ENCODE measurements around the gene C7orf57.

GRCh38 chr7:48088559-48089045 is 53.3 kb downstream of the C7orf57 start:
- TF ChIP-seq RAD21 (IDR thresholded peaks at IDR 0.05; ENCODE audit: insufficient read depth, low read depth, low read length) (no peak), CHD1 (IDR thresholded peaks at IDR 0.05; ENCODE audit: low read depth, low read length) (0 out of 2 replicates have a peak, but pooled peaks have one; percentile 45), ZBTB33 (IDR thresholded peaks at IDR 0.05) (no peak), ATF7 (IDR thresholded peaks at IDR 0.05; ENCODE audit: low read depth) (peak; percentile 38), POLR2A (IDR thresholded peaks at IDR 0.05; ENCODE audit: low read depth, low read length) (peak; percentile 76), ZSCAN29 (IDR thresholded peaks at IDR 0.05) (no peak; the same call in 1 of the 2 replicates), MXI1 (IDR thresholded peaks at IDR 0.05; ENCODE audit: low read depth, low read length) (peak; percentile 74), CTCF (IDR thresholded peaks at IDR 0.05 in 2 of 3, conservative IDR thresholded peaks at IDR 0.05 in 1 of 3; ENCODE audit: control insufficient read depth in 2 of 3, extremely low read depth in 1 of 3, insufficient read depth in 1 of 3, low read depth in 3 of 3, low read length in 3 of 3) (no peak), POLR2AphosphoS5 (IDR thresholded peaks at IDR 0.05; ENCODE audit: low read length) (0 out of 2 replicates have a peak, but pooled peaks have one; percentile 70), CHD2 (IDR thresholded peaks at IDR 0.05; ENCODE audit: borderline replicate concordance, low read depth, low read length) (no peak; the same call in 1 of the 2 replicates), ETV6 (conservative IDR thresholded peaks at IDR 0.05 in 1 of 2, IDR thresholded peaks at IDR 0.05 in 1 of 2; ENCODE audit: borderline replicate concordance in 1 of 2, low read depth in 1 of 2) (no peak), TBL1XR1 (IDR thresholded peaks at IDR 0.05; ENCODE audit: low read depth, low read length) (no peak)
